DMS114 treated with DMSO at 0.1 percent for 48 hours (cell line): ENCODE measurements around the gene PDE4B.
"Not testable (repeated sequence)": the region's sequence is repeated elsewhere in the genome, so short reads cannot be mapped to it uniquely, and the experiment has no call there.

Source experiments
- DNase-seq: peaks from one replicate; lab custom pipeline; 2025; ENCODE audit not compliant: unreplicated experiment; lab: John Stamatoyannopoulos, UW

PDE4B gene

DNA sequence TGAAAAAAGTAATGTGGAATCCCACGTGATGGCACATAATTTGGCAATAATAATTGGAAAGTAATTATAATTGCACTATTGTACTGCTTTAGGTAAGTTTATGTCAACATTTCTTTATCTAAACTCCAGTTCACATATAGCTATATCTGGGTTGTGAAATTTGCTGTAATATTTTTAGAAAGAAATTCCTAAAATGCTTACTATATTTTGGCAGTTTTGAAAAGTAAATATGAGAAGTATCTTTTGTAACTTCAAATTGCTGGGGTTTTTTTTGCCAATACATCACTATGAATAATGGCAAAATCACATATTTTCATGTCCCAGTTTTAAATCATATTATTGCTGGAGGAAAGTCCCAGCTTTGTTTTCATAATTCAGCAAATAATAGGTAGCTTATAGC lies 197.5 kb downstream of the PDE4B start:
- DNase-seq: no peak

DNA sequence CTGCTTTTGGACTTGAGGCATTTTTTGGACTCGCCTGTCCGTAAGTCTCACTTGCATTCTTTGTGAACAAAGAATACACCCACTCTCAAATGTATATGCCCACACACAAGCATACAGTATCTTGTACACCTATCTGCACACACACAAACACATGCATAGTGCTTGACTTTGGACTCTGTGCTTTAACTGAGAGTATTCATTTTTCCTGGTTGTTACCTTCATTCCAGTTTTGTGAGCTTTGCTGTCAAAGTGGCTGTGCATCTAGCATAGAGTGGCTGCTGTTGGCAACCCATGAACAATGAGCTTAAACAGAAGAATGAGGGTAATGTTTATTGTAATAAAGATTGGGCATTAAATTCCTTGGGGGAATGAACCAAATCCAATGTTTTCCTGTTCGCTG lies 199.0 kb downstream of the PDE4B start:
- DNase-seq: no peak

DNA sequence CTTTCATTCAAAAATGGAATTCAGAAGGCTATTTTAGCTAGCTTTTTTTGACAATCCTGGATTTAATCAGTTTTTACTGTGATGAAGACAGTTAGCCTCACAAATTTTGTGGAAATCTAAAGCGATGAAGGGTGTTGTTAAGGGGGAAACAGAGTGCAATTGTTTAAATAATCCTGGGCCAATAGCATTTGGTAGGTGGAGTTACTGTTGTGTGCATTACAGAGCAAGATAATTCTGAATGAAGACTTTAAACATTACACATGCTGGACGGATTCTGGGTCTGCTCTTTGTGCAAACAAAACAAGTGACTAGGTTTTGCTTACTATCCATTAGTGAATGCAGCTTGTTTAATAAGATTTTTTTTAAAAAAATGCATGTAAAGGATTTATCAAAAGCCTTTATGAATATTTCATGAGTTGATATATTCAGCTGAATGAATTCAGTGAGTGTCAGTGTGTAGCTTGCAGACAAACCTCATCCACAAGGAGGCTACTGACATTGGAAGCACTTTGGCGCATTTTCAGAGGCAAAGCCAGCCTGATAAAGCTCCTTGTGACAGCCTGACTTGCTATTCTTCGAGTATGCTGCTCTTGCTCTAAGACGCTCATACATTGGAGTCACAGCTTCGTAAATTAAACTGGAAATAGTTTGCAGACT lies 199.6 kb downstream of the PDE4B start:
- DNase-seq: no peak

GRCh38 chr1:65992831-65993271 lies 200.2 kb downstream of the PDE4B start:
- DNase-seq: no peak

DNA sequence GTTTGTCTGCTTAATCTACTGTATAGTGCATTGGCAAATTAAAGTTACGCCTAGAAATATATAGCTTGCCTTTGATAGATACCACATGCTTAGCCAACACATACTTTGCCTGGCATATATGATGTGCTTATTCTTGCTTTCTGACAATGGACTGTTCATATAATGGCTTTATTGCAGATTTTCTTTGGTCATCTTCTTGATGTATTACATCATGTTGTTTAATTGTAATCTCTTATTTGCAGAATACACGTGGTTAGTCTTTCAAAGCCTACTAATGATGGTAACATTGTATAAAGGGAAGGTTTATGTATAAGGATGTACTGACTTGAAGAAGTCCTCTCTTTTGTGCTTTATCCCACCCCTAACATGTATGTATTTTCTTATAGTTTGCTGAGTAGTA lies 201.5 kb downstream of the PDE4B start:
- no peak for DNase-seq

DNA sequence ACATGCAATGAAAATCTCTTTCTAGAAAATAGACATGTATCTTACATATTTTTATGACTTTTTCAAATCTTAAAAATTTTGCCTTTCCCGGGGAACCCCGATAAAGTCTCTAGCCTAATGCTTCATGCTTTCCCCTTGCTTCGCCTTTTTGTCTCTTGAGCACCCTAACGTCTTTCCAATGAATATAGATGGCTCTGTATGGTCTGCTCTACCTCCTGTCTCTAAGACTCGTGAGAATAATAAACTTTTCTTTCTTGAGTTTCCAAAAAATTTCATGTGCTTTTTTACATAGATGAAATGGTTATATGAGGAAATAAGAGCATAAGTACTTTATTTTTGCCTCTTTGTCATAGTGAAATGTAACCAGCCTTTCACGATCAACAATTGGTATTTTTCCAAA lies 202.6 kb downstream of the PDE4B start:
- no peak for DNase-seq

DNA sequence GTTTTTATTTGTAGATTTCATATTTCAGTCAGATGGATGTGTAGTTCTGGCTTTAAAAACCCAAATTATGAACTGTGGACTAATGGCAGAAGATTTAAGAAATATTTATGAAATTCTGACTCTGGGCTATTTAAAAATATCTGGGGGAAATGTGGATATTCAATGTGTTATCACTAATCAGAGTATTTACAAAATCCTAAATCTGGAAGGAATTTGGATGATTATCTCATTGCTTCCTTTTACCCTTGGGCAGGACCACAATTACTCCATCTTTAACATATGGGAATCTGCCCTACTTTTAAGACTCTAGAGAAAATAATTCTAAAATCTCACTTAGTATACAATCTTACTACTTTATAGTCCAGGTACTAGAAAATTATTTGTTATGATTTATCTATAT lies 203.2 kb downstream of the PDE4B start:
- no peak for DNase-seq

GRCh38 chr1:65997693-65998092 lies 205.0 kb downstream of the PDE4B start:
- no peak for DNase-seq

GRCh38 chr1:65998763-65999583 lies 206.3 kb downstream of the PDE4B start:
- DNase-seq: no peak

- no peak for DNase-seq
Measured at GRCh38 chr1:66000033-66000637, 207.4 kb downstream of the PDE4B start.

DNA sequence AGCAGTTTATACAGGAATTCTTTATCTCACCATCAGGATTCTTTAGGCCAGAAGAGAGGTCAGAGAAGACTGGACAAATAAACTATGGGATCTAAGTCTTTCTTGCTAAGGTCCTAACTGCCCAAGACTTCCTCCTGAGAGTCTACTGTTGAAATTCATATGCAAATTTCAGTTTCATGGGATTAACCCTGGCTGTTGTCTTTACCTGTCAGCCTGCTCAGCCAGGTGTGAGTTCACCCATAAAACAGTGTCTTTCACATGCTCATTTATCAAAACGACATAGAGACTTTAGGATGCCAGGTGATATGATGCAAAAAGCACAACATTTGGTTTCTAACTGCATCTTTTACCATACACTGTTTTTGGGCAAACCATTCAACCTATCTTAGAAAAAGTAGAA lies 211.0 kb downstream of the PDE4B start:
- DNase-seq: no peak

DNA sequence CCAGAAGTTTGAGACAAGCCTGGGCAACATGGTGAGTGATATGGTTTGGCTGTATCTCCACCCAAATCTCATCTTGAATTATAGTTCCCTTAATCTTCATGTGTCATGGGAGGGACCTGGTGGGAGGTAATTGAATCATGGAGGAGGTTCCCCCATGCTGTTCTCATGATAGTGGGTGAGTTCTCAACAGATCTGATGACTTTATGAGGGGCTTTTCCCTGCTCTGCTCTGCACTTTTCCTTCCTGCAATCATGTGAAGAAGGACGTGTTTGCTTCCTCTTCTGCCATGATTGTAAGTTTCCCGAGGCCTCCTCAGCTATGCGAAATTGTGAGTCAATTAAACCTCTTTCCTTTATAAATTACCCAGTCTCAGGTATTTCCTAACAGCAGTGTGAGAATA lies 213.8 kb downstream of the PDE4B start:
- DNase-seq: not testable (repeated sequence)

DNA sequence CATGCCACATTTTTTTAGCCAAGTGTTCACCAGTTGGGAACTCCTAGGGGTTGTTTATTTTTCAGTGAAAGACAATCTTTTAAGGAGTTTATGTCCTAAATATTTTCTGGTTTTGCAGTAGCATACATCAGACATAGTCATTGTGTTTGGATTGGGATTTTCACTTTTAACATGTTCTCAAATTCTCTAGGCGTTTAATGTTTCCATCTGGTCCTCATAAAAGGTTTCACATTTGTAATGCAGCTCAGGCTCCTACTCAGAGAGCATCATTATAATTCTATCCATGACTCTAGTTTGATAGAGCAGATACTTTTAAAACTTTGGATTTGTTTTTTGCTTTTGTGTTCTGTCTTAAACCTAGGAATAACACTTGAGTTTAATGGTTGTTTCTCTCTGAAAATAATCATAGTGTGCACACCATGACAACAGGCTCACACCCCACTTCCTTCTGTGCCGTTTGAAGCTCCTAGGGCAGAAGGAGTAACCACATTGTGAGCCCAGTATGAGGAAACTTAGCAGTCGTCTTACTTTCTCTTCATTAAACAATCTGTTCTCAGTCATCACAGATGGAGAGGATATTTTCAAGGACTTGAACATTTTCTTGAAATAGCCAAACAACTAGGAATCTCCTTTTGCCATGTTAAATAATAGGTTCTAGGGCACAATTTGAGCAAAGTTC lies 219.6 kb downstream of the PDE4B start:
- no peak for DNase-seq

DNA sequence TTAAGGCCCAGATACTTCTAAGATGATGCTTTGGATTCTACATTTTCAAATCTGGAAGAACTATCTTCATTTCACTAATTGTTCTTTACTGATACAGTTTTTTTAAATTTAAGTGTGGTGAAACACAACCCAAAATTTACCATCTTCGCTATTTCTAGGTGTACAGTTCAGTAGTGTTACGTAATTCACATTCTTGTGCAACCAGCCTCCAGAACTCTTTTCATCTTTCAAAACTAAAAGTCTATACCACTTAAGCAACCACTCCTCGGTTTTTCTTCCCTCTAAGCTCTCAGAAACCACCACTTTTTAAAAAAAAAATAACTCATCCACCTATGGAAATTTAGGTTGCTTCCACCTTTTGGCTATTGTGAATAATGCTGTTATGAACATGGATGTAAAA lies 220.7 kb downstream of the PDE4B start:
- DNase-seq: no peak

- DNase-seq: no peak
Measured at GRCh38 chr1:66022904-66023620, 230.4 kb downstream of the PDE4B start.

- no peak for DNase-seq
Measured at GRCh38 chr1:66025188-66025587, 232.5 kb downstream of the PDE4B start.

DNA sequence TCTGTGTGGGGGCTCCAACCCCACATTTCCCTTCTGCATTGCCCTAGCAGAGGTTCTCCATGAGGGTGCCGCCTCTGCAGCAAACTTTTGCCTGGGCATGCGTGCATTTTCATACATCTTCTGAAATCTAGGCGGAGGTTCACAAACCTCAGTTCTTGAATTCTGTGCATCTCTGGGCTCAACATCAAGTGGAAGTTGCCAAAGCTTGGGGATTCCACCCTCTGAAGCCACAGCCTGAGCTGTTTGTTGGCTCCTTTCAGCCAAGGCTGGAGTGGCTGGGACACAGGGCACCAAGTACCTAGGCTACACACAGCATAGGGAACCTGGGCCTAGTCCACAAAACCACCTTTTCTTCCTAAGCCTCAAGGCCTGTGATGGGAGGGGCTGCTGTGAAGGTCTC lies 235.3 kb downstream of the PDE4B start:
- DNase-seq: no peak

- no peak for DNase-seq
Measured at GRCh38 chr1:66033781-66034180, 241.1 kb downstream of the PDE4B start.

GRCh38 chr1:66035616-66036245 lies 243.0 kb downstream of the PDE4B start:
- no peak for DNase-seq

GRCh38 chr1:66041654-66042053 lies 249.0 kb downstream of the PDE4B start:
- DNase-seq: no peak

DNA sequence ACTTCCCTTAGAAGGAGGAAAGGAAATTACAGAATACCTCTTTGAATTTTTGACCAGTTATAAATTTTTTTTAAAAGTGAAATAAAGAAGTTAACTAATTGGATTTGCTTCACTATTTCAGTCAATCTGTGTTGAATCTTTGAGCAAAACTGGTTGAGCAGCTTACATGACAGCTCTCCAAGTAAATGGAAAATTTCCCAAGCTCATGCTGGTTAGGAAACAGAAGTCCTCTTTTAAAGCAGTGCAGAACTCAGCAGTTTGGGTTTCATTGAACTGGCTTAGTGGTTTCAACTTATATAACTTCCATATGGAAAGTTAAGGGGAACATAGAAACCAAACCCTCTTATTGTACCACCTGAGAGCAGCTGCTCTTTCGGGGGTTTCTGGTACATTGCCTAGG lies 250.5 kb downstream of the PDE4B start:
- DNase-seq: no peak
